Nephron progenitor cell (in vitro differentiated cells): ENCODE results near the gene FOXD1.

Experiments
- DNase-seq: peaks from one replicate; pipeline ENCODE4 v3.0.0; 2021
- H3K27ac Mint-ChIP-seq: 2 replicates; pipeline ENCODE4 v1.8.0; 2021; ENCODE audit warnings: mild to moderate bottlenecking, moderate library complexity, mixed read lengths
- H3K27me3 Mint-ChIP-seq: 2 replicates; pipeline ENCODE4 v1.8.0; 2021; ENCODE audit warnings: mild to moderate bottlenecking, low read depth, mixed read lengths; ENCODE audit not compliant: poor library complexity
- H3K36me3 Mint-ChIP-seq: 2 replicates; pipeline ENCODE4 v1.8.0; 2021; ENCODE audit warnings: low read depth, mixed read lengths
- H3K4me1 Mint-ChIP-seq: 2 replicates; pipeline ENCODE4 v1.8.0; 2021; ENCODE audit warnings: mixed read lengths
- H3K4me3 Mint-ChIP-seq: 2 replicates; pipeline ENCODE4 v1.8.0; 2021; ENCODE audit warnings: mild to moderate bottlenecking, moderate library complexity, mixed read lengths
- H3K9me3 Mint-ChIP-seq: 2 replicates; pipeline ENCODE4 v1.8.0; 2021; ENCODE audit warnings: mild to moderate bottlenecking, moderate library complexity, mixed read lengths
- CTCF ChIP-seq: fragments of 200-600 bp; sonication (generic); IDR thresholded peaks from 2 replicates; pipeline ENCODE4 v1.5.0; 2021; ENCODE audit warnings: antibody characterized with exemption

FOXD1 gene

GRCh38 chr5:73419465-73420390, 28.8 kb downstream of the FOXD1 start:
- peak; percentile 82 for DNase-seq
- H3K4me1 Mint-ChIP-seq, result peaks cover 62% of the 10 kb centered on the region

DNA sequence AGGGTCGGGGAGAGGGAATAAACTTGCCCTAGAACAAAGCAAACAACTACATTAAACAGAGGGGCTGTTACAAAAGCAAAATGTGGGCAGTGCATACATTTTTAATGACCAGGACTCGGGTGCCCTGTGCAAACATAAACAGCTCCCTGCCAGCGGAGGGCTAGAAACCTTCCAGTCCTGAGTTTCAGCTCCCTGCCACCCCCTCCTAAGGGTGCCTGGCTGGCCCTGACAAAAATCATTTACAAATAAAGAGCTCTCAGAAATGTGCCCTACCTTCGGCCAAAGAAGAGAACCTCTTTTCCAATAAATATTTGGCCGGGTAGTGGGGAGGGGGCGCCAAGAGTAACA, 29.5 kb downstream of the FOXD1 start:
- H3K27me3 Mint-ChIP-seq, result peaks cover 45% of the 10 kb centered on the region
- H3K4me1 Mint-ChIP-seq, result peaks cover 57% of the 10 kb centered on the region

More at GRCh38 chr5:73419465-73420390, 28.8 kb downstream of the FOXD1 start:
- Mint-ChIP-seq H3K27ac (peak overlapping the region; percentile 77), H3K9me3 (peaks cover 3% of the 10 kb centered on the region), H3K4me3 (peak overlapping the region; percentile 83), H3K27me3 (peaks cover 45% of the 10 kb centered on the region), H3K36me3 (no peaks in the 10 kb centered on the region)
- TF ChIP-seq CTCF, result no peak

DNA sequence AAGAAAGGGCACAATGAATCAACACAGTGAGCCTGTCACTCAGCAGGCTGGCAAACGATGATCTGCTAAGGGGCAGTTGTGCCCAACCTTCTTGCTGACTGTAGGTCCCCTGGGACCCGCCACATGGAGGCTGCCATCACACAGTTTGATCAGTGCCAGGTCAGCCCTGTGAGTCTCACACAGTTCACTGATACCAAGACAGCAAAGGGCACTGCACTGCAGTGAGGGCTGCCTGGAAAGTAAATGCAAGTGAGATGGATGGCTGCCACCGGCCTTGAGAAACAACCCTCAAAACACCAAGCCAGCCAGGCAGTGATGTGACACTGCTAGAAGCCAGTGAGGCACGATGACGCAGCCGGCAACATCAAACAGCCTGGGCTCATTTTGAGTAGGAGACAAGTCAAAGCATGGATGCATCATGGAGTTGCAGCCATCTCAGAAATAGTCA, 30.3 kb downstream of the FOXD1 start:
- peak overlapping the region; percentile 36 for H3K27ac Mint-ChIP-seq
- H3K27me3 Mint-ChIP-seq, result peaks cover 45% of the 10 kb centered on the region
- peaks cover 15% of the 10 kb centered on the region for H3K9me3 Mint-ChIP-seq
- no peak overlapping the region for H3K4me3 Mint-ChIP-seq
- peak; percentile 28 for DNase-seq
- peaks cover 57% of the 10 kb centered on the region for H3K4me1 Mint-ChIP-seq
- H3K36me3 Mint-ChIP-seq, result peaks cover 6% of the 10 kb centered on the region
- TF ChIP-seq CTCF, result no peak

More for the DNA sequence above, 29.5 kb downstream of the FOXD1 start:
- TF ChIP-seq CTCF, result no peak
- DNase-seq, result no peak
- Mint-ChIP-seq H3K27ac (peak overlapping the region; percentile 77), H3K36me3 (no peaks in the 10 kb centered on the region), H3K9me3 (peaks cover 9% of the 10 kb centered on the region), H3K4me3 (peak overlapping the region; percentile 64)

GRCh38 chr5:73417303-73418034, 31.1 kb downstream of the FOXD1 start:
- peak overlapping the region; percentile 54 for H3K27ac Mint-ChIP-seq
- peaks cover 6% of the 10 kb centered on the region for H3K36me3 Mint-ChIP-seq
- peak overlapping the region; percentile 28 for H3K4me3 Mint-ChIP-seq
- no peak for DNase-seq
- H3K27me3 Mint-ChIP-seq, result peaks cover 41% of the 10 kb centered on the region
- no peak for TF ChIP-seq CTCF
- H3K9me3 Mint-ChIP-seq, result peaks cover 19% of the 10 kb centered on the region
- peaks cover 57% of the 10 kb centered on the region for H3K4me1 Mint-ChIP-seq

GRCh38 chr5:73415617-73416016, 33.0 kb downstream of the FOXD1 start:
- Mint-ChIP-seq H3K27me3 (peaks cover 24% of the 10 kb centered on the region), H3K36me3 (peaks cover 6% of the 10 kb centered on the region), H3K4me3 (no peak overlapping the region), H3K4me1 (peaks cover 47% of the 10 kb centered on the region), H3K9me3 (peaks cover 19% of the 10 kb centered on the region), H3K27ac (no peak overlapping the region)
- TF ChIP-seq CTCF, result no peak
- no peak for DNase-seq
